ENCODE results near the gene TMEM129. TPM values are rescaled to one million over a fixed set of nuclear protein-coding genes. Genes with fewer than 3 reads are reported as not detected.

TMEM129 gene
- total and polyA plus RNA-seq, 10 of the 15 experiments (the other 5 are each of a cell fraction or from before 2014, with no cell fraction given), result 0.19 to 24.9 (median 13.2) TPM

DNA sequence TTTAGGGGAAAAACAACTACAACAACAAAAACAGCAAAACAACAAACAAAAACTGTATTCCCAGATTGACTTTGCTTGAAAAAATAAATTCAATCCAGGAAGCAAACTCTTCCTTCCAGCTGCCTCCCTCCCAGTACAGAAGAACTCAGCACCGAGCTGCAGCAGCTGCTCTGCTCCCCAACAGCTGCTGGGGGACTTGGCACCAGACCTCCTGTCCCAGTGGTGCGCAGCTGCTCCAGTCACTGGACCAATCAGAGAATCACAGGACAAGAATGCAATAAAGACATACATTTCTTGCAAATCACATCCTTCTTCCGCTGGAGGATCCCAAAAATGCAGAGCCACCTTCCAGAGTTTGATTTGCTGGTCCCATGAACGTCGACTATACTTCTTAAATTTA, 25.2 kb downstream of the TMEM129 start (continued):
- TF ChIP-seq SUZ12 (IDR thresholded peaks at IDR 0.05; ENCODE audit: unreplicated experiment), result no peak
- no peak for TF ChIP-seq TCF12 (IDR thresholded peaks at IDR 0.05; ENCODE audit: low read depth, low read length)
- TF ChIP-seq EGR1 (IDR thresholded peaks at IDR 0.05; ENCODE audit: borderline replicate concordance in 1 of 2, low read depth in 2 of 2, low read length in 2 of 2), result no peak
- TF ChIP-seq DPF2 (IDR thresholded peaks at IDR 0.05), result no peak
- no peak for TF ChIP-seq STAT3 (IDR thresholded peaks at IDR 0.05; ENCODE audit: low read depth, low read length)

DNA sequence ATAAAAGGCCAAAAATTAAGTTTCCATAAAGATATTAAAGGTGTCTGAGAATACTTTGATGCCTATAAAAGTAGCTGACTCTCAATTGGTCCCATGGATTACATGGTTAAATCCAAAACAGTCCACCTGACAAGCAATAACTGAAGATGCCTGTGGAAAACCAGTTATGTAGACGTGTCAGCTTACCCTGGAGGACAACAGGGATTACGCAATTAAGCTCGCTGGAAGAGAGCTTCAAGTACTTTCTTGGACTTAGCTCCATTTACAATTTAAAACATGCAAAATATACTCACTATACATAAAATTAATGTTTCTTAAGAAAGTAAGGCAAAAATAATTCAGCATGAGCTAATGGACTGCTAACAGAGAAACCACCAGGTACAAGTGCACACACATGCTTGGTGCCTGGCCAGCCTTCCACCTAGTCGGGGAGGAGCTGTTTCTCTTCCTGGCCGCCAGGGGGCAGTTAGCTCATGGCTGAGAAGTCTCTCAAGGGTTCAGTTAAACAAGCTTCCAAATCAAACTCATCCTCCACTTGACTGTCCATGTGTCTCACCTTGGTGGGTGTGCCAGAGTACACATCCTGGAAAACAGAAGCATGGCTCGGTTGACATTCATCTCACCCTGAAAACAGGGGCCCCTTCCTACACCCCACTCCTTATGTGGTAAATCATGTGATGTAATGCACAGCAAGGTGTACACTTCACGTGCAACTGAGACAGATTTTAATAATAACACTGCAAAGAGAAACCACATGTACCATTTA, 27.8 kb downstream of the TMEM129 start:
- peak; percentile 82 for FAIRE-seq
- peak; percentile 99 for ATAC-seq
- BruUV-seq (replicated peaks), result TSS peak; percentile 68
- Histone ChIP-seq H3K4me3 (no peak overlapping the region), H3K27me3 (replicated peaks in 1 of 2; ENCODE audit: control insufficient read depth in 2 of 2, insufficient read depth in 2 of 2, low read length in 1 of 2) (no peaks in the 10 kb centered on the region), H3K9me3 (replicated peaks; ENCODE audit: control insufficient read depth, insufficient read depth, low read length) (no peaks in the 10 kb centered on the region), H2AFZ (ENCODE audit: control insufficient read depth, low read depth, low read length) (no peak overlapping the region), H3K36me3 (ENCODE audit: control insufficient read depth in 2 of 2, insufficient read depth in 2 of 2, low read length in 1 of 2) (peaks cover 31 to 43% of the 10 kb centered on the region in 2 experiments), H4K20me1 (ENCODE audit: control insufficient read depth, insufficient read depth) (no peaks in the 10 kb centered on the region), H3K4me2 (ENCODE audit: control insufficient read depth, insufficient read depth) (no peak overlapping the region), H3K4me1 (ENCODE audit: control insufficient read depth, insufficient read depth, low read length) (no peaks in the 10 kb centered on the region), H3K27ac (ENCODE audit: control insufficient read depth, insufficient read depth) (no peak overlapping the region), H3K79me2 (ENCODE audit: control insufficient read depth, insufficient read depth, low read length) (no peaks in the 10 kb centered on the region), H3K9ac (ENCODE audit: control insufficient read depth, insufficient read depth, low read length) (no peak overlapping the region)
- WGBS (ENCODE audit: insufficient coverage, insufficient replicate concordance, low lambda C conversion rate, missing lambda C conversion rate), result 27% methylated on average over 7 of the region's 7 CpGs
- ChIA-PET SMC1A (ENCODE audit: uncharacterized antibody, unreplicated experiment) (interaction anchor here (0.8 to 8.0 kb wide), 16 partner anchors 8 to 207 kb away, joined by 3 to 132 read pairs (median 4); partner anchors contain the start of genes SLBP, TACC3 and TMEM129), POLR2A (interaction anchor here (0.5 to 1.7 kb wide), 9 partner anchors 9 to 331 kb away, joined by 4 to 20 read pairs (median 6); partner anchors contain the start of genes SLBP, TACC3 and TMEM129), CTCF (interaction anchor here (0.7 to 8.3 kb wide), 29 partner anchors 10 to 760 kb away, joined by 3 to 317 read pairs (median 4); partner anchors contain the start of genes MAEA, SLBP, TACC3 and TMEM129), RAD21 (ENCODE audit: unreplicated experiment) (interaction anchor here (0.8 to 4.1 kb wide), 15 partner anchors 9 to 206 kb away, joined by 3 to 77 read pairs (median 7); partner anchors contain the start of genes SLBP, TACC3 and TMEM129)
- in situ Hi-C loops (cut with MboI), result loop anchor here (5.0 kb wide), 1 partner anchor 34 kb away; no protein-coding TSS in a partner anchor
- no peak for DNase-seq (ENCODE audit: low read depth, low spot score)
- intact Hi-C loops (cut with micrococcal nuclease; ENCODE audit: unreplicated experiment), result loop anchor here (1.0 kb wide), 1 partner anchor 33 kb away; no protein-coding TSS in a partner anchor
- TF ChIP-seq, protein P1, sequence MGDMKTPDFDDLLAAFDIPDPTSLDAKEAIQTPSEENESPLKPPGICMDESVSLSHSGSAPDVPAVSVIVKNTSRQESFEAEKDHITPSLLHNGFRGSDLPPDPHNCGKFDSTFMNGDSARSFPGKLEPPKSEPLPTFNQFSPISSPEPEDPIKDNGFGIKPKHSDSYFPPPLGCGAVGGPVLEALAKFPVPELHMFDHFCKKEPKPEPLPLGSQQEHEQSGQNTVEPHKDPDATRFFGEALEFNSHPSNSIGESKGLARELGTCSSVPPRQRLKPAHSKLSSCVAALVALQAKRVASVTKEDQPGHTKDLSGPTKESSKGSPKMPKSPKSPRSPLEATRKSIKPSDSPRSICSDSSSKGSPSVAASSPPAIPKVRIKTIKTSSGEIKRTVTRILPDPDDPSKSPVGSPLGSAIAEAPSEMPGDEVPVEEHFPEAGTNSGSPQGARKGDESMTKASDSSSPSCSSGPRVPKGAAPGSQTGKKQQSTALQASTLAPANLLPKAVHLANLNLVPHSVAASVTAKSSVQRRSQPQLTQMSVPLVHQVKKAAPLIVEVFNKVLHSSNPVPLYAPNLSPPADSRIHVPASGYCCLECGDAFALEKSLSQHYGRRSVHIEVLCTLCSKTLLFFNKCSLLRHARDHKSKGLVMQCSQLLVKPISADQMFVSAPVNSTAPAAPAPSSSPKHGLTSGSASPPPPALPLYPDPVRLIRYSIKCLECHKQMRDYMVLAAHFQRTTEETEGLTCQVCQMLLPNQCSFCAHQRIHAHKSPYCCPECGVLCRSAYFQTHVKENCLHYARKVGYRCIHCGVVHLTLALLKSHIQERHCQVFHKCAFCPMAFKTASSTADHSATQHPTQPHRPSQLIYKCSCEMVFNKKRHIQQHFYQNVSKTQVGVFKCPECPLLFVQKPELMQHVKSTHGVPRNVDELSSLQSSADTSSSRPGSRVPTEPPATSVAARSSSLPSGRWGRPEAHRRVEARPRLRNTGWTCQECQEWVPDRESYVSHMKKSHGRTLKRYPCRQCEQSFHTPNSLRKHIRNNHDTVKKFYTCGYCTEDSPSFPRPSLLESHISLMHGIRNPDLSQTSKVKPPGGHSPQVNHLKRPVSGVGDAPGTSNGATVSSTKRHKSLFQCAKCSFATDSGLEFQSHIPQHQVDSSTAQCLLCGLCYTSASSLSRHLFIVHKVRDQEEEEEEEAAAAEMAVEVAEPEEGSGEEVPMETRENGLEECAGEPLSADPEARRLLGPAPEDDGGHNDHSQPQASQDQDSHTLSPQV (IDR thresholded peaks at IDR 0.05), result no peak
- TF ChIP-seq YY1 (IDR thresholded peaks at IDR 0.05; ENCODE audit: low read depth, low read length) (peak; percentile 83), ZNF24 (IDR thresholded peaks at IDR 0.05) (0 out of 2 replicates have a peak, but pooled peaks have one; percentile 10), TCF3 (IDR thresholded peaks at IDR 0.05; ENCODE audit: borderline replicate concordance, insufficient read depth, low read depth, low read length) (no peak), ZNF274 (IDR thresholded peaks at IDR 0.05; ENCODE audit: insufficient read depth, insufficient read length) (no peak), POLR2AphosphoS2 (IDR thresholded peaks at IDR 0.05; ENCODE audit: low read depth, low read length) (no peak), POLR2AphosphoS5 (IDR thresholded peaks at IDR 0.05; ENCODE audit: low read length) (no peak; the same call in 1 of the 2 replicates), TARDBP (IDR thresholded peaks at IDR 0.05; ENCODE audit: borderline replicate concordance) (no peak), ZSCAN29 (IDR thresholded peaks at IDR 0.05) (no peak), CREM (IDR thresholded peaks at IDR 0.05; ENCODE audit: low read depth) (no peak), BACH1 (IDR thresholded peaks at IDR 0.05; ENCODE audit: borderline replicate concordance) (peak; percentile 15; the same call in 1 of the 2 replicates), NFIC (IDR thresholded peaks at IDR 0.05; ENCODE audit: low read depth, low read length) (no peak)
- TF ChIP-seq, protein P2, sequence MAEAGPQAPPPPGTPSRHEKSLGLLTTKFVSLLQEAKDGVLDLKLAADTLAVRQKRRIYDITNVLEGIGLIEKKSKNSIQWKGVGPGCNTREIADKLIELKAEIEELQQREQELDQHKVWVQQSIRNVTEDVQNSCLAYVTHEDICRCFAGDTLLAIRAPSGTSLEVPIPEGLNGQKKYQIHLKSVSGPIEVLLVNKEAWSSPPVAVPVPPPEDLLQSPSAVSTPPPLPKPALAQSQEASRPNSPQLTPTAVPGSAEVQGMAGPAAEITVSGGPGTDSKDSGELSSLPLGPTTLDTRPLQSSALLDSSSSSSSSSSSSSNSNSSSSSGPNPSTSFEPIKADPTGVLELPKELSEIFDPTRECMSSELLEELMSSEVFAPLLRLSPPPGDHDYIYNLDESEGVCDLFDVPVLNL (IDR thresholded peaks at IDR 0.05; ENCODE audit: low read depth, low read length), result no peak

All from GM12878 (cell line).